Panc1 (cell line): ENCODE results near the gene BLOC1S6.

Experiments
- POLR2AphosphoS5 ChIP-seq: IDR thresholded peaks from 2 replicates; pipeline ENCODE4 v1.6.1; 2012; ENCODE audit warnings: mild to moderate bottlenecking, low read depth, low read length, moderate library complexity
- SIN3A ChIP-seq: IDR thresholded peaks from 2 replicates; pipeline ENCODE4 v1.6.1; 2012; ENCODE audit warnings: low read depth, mild to moderate bottlenecking, low read length, moderate library complexity, borderline replicate concordance; ENCODE audit not compliant: insufficient read depth
- TCF7L2 ChIP-seq: IDR thresholded peaks from 2 replicates; pipeline ENCODE4 v1.6.1; 2011; ENCODE audit warnings: mild to moderate bottlenecking, low read depth, low read length, inconsistent platforms
- TF ChIP-seq, protein P1 (sequence below): fragments of 450-650 bp; IDR thresholded peaks from 2 replicates; pipeline ENCODE4 v1.5.1; 2017; ENCODE audit warnings: mild to moderate bottlenecking

DNA sequence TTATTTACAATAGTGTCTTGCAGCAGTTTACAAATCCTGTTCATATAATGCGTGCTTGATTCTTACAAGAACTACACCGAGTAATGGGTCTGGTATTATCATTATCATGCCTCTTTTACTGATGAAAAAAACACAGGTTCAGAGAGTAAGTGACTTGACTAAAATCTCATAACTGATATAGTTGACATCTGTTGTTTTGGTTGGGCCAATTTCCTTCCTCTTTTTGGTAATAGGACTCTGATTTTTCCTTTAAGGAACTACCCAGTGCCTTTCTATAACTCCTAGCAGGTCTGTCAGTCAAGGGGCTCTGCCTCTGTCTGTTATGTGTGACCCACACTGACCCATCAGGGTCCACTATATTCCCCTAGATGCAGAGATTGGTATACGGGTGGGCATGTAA, 14.6 kb upstream of the BLOC1S6 start:
- TF ChIP-seq, protein P1, sequence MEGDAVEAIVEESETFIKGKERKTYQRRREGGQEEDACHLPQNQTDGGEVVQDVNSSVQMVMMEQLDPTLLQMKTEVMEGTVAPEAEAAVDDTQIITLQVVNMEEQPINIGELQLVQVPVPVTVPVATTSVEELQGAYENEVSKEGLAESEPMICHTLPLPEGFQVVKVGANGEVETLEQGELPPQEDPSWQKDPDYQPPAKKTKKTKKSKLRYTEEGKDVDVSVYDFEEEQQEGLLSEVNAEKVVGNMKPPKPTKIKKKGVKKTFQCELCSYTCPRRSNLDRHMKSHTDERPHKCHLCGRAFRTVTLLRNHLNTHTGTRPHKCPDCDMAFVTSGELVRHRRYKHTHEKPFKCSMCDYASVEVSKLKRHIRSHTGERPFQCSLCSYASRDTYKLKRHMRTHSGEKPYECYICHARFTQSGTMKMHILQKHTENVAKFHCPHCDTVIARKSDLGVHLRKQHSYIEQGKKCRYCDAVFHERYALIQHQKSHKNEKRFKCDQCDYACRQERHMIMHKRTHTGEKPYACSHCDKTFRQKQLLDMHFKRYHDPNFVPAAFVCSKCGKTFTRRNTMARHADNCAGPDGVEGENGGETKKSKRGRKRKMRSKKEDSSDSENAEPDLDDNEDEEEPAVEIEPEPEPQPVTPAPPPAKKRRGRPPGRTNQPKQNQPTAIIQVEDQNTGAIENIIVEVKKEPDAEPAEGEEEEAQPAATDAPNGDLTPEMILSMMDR, result no peak
- TF ChIP-seq TCF7L2, result no peak
- no peak for TF ChIP-seq SIN3A
- TF ChIP-seq POLR2AphosphoS5, result no peak
